ENCODE measurements around the gene C4orf54.

The C4orf54 gene
- 0 reads per million in 3 experiments for total RNA-seq

DNA sequence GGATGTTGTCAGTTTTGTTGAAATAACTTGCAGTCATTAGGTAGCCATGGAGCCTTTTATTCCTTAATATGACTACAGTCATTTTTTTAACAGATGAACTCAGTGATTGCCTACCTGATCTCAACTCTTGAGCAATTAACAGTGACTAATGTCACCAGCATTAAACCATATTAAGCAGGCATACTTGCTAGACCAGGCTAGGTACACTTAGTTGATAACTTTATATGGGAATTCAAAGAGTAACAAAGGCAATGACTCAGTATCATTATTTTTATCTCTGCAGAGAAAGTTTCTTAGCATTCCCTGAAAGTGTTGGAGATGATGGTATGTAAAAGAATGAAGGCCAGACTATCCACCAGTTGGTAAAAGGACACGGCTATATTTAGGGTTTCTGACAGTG, at the start of gene C4orf54:
C4orf54 (minus strand) TSS at position 31 of the 400 bp plus-strand sequence. CDS start 3,180 bp downstream, outside the sequence.
- DNase-seq = no peak

DNA sequence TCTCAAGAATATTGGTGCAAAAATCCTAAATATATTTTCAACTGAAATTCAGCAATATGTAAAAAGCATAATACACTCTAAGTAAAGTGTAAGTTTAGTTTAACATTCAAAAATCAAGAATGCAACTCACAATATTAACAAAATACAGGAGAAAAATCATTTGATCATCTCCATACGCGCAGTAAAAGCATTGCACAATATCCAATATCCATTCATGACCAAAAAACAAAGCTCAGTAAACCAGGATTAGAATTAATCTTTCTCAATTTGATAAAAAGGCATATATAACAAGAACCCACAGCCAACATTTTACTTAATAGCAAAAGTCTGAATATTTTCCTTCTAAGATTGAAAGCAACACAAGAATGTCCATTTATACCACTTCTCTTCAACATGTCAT, 48.3 kb upstream of the C4orf54 start:
- DNase-seq = no peak

GRCh38 chr4:99696801-99697200, 39.2 kb upstream of the C4orf54 start:
- no peak for DNase-seq

DNA sequence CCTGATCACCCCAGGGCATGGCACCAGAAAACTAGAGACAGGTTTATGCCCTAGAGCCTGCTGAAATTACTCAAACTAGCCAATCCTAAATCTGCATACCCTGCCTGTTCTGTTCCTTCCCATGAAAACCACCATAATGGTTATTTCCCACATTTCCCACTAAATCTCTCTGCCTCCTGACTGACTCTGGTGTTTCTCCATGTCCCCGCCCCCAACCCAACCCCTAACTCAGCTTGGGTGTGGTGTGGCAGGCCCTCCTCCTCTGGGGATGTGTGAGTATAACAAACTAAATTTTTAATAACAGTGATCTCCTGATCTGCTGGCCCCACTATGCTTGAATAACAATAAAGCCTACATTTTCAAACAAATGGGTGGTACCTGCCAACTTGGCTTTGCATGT, 35.5 kb upstream of the C4orf54 start:
- DNase-seq = no peak

GRCh38 chr4:99690990-99691389, 33.4 kb upstream of the C4orf54 start:
- DNase-seq = no peak

- no peak for DNase-seq
These were observed 32.8 kb upstream of the C4orf54 start for GRCh38 chr4:99690472-99690871.

DNA sequence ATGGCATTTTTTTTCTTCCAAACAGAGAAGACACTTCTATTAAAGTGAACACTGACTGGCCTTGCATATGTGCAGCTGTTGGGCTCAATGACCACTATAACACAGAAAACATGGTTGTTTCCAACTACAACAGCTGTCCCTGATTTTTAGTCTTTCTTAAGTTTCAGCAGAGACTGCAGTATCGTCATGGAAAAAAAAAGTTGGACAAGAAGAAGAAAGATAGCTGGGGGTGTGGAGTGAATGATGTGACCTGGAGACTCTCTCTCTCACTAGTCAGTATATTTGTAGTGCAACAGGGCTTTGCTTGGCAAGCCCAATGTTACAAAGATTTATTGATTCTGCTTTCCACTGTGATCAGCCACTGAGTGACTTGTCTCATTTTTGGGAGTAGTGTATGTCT, 29.5 kb upstream of the C4orf54 start:
- DNase-seq = no peak

DNA sequence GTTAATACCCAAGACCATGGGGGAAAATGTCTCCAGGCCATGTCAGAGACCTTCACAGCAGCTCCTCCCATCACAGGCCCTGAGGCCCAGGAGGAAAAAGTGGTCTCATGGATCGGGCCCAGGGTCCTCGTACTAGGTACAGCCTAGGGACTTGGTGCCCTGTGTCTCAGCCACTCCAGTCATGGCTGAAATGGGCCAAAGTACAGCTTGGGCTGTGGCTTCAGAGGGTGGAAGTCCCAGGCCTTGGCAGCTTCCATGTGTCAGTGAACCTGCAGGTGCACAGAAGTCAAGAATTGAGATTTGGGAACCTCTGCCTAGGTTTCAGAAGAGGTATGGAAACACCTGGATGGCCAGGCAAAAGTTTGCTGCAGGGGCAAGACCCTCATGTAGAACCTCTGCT, 27.6 kb upstream of the C4orf54 start:
- no peak for DNase-seq

DNA sequence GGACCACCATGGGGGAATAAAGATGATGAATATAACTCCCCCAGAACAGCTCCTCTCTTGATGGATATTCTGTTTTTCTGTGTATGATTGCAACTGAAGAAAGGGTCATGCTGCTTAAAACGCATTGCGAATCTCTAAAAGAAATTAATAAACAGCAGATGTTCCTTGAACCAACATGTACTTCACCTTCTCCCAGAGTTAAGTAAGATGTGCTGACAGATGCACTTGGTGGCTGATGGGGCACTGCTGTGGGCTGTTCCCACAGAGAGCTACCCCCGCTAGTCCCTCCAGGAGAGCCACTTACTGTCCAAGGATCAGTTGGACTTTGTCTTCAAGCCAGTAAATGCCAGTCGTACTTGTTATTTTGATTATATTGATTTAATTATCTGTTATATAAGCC, 26.3 kb upstream of the C4orf54 start:
- DNase-seq = no peak

DNA sequence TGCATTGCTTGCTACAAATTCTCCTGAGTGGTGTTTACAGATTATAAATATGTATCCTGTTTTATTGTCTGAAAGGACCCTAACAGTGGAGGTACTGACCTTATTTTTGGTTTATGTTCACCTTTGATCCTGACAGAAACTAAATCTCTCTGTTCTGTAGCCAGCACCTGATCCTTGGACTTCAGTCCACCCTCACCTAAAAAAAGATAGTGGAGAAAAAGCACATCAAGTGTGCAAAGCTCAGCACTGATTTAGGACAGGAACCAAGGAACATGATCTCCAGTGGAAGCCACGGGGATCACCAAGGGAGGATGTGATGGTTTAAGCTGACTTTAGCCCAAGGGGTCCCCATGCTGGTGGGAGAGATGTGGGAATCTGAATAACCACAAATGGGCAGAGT, 22.3 kb upstream of the C4orf54 start:
- no peak for DNase-seq

DNA sequence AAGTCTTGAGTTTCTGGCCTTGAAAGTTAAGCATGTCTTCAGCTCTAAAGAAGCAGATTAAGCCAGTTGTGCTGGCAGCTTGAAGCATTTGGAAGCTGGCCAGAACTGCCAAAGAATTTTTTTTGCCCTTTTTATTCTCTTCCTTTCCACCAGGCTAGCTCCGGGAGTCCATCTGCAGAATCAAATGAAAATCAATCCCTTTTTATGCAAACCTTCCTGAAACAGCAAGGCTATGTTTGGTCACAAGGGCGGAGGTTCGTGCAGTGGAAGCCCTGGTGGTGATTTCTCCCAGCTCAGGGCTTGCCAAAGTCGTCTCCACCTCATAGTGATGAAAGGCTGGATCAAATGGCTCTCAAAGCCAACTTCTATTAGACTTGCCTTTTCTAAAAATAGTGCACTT, 21.6 kb upstream of the C4orf54 start:
- no peak for DNase-seq

DNA sequence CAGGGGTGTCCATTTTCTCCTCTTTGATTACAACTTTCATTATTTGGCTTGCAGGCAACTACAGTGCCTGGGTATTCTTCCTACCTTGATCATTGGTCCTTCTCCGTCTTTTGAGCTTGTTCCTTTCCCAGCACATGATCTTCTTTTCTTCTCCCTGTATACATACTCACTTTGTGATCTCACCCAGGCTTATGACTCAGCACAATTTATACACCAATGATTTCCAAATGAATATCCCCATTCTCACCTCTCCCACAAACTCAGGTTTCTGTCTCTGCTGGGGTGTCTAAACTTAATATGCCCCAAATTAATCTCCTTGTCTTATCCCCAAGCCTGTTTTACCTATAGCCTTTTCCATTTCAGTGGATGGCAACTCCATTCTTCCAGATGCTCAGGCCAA, 19.5 kb upstream of the C4orf54 start:
- DNase-seq = no peak

DNA sequence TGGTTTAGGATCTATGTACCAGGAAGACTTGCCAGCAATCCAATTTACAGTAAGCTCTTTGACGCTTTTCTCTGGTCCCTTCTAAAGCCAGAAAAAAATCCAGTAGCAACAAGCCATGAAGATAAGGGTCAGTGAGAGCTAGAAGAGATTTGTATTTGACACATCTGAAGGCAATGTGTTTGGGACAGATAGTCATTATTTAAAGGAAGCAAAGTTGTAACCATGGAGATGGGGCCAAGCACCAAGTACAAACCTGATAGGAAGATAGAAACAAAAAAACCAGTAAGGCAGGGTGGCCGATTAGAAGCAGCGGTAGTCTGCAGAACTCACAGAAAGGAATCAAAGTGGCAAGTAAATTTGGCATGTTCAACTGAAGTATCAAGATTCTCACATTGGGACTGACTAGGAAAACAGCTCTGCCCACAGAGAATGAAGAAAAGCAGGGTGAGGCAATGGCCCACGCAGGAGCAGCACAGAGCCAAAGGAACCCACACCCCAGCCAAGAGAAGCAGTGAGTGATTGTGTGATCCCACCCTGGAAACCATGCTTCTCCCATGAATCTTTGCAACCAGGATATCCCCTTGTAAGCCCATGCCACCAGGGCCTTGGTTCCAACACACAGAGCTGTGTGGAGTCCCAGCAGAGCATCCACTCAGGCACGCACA, 12.9 kb upstream of the C4orf54 start:
- DNase-seq = no peak

GRCh38 chr4:99669084-99669483, 11.5 kb upstream of the C4orf54 start:
- no peak for DNase-seq

DNA sequence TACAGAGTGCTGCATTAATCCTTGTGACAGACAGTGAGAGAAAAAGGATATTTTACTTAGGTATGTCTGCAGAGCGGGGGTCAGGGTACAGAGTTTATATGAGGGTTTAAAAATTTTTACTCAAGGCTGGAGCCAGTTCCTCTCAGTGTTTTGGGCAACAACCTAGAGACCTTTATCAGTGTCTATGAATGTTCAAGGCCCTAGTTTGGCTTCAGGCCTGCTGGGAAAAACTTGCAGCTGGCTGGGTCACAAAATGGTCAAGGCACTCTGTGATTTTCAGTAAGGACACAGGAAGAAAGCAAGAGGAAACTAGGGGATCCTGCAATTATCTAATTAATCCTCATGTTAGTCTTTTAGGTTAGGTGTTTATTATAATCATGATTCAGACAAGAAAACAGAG, 10.8 kb upstream of the C4orf54 start:
- DNase-seq = no peak

DNA sequence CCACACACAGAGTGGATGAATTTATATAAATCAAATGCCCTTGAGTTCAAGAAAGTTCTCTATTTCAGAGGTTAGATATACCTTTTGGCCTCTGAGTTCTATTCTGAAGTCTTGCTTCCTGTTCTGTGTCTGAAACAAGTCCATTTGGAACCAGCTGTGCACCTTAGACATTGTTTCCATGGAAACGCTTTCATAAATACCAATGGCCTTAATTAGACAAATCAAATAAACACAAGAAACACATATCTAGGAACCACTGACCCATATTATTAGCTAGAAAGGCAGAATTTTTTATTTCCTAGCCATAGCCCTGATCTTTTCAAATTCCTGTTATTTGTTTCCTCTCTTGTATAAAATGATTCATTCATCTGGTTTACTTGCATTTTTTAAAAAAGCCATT, 8.4 kb upstream of the C4orf54 start:
- no peak for DNase-seq

GRCh38 chr4:99664716-99665115, 7.1 kb upstream of the C4orf54 start:
- DNase-seq = no peak

DNA sequence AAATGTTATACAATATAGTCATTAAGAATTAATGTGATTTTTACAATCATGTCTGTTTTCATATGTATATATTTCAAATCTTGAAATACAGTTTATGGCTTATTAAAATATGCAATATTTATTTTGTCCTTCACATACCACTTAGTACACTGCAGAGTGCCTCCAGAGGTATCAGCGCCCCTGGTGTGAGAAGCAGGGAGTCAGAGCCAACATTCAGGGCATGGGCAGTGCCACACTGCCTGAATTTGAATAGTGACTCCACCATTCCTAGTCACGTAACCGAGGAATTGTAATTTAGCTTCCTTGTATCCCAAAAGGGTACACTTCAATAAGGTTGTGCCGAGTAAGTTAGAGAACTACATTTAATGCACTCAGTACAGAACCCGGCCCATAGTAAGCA, 4.3 kb upstream of the C4orf54 start:
- DNase-seq = no peak

DNA sequence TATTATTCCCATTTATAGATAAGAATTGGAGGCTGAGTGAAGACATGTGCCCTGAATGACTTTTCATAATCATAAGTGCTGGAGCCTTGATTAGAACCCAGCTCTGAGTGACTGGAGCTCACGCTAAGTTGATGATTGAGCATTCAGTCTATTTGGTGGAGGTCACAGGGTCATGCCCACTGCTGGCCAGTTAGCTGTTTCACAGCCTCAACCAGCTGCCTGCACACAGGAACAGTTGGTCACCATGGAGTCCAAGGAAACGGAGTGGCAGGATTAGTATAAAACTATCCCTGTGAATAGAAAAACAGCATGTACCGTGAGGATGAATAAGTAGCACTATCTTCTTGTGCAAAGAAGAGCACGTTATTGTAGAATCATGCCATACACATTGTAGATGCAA, 1.0 kb upstream of the C4orf54 start:
- no peak for DNase-seq

DNA sequence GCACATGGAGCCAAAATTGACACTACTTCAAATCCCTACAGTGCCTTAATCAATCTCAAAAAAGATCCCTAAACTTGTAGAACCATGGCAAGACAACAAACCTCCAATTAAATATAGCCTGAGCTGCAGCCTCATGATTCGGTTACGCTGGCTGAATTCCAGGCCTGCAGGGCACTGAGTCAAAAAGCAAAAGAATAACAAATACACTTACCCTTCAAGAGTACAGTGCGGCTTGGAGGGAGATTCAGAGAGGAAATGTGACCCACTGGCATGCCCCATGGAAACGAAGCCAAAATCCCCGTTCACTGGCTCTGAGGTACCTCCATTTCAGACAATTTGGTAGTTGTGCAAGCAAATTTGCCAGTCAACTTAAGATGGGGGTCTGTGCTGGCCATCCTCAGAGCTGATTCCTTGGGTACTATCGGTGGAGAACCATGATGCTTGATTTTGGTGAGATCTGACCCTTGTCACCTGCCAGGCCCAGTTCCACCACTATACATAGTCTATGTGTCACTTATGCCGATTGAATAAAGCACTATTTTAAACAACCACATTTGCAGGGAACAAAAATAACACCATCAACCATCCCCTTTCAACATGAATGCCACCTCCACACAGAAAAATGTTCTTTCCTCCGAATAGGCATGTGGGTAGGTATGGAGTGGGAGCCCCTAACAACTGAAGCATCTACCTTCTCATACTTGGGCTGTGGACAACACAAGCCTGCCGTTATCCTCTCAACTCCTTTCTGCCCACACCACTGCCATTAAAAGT, 2.1 kb downstream of the C4orf54 start:
- no peak for DNase-seq

DNA sequence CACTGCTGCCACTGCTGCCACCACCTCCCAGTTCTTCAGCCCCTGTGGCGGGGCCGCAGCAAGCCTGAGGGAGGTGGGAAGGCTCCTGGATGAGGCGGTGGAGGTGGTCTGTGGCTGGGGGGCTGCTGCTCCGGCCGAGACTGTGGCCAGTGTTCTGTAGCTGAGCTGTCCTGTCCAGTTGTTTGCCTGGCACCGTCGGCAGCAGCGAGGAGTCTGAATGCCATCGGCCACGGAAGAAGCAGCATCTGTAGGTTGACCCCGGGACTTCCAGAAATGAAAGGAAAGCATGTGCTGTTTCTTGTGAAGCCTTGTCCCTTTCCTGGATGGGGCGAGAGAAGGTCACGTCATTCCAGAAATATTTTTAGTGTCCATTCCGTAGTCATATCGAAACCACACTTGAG, 3.3 kb downstream of the C4orf54 start:
- DNase-seq = no peak

GRCh38 chr4:99653916-99654315, 3.7 kb downstream of the C4orf54 start:
- DNase-seq = no peak

GRCh38 chr4:99652596-99653436, 4.8 kb downstream of the C4orf54 start:
- DNase-seq = no peak
